ENCODE data around the gene CSMD2.

The CSMD2 gene

GRCh38 chr1:33464552-33464951 is 700.5 kb downstream of the CSMD2 start:
- no peak for DNase-seq
